NCI-H2081 (cell line): ENCODE data around the gene SCO2.

Source experiments
- DNase-seq, 2 experiments: peaks; one replicate each; lab custom pipeline; 2025; lab: John Stamatoyannopoulos, UW

Gene SCO2

GRCh38 chr22:50476868-50477267, 48.5 kb downstream of the SCO2 start:
- DNase-seq, result no peak

GRCh38 chr22:50475652-50476002, 49.8 kb downstream of the SCO2 start:
- DNase-seq, result no peak

- DNase-seq, result peak; percentile 73 to 74
Observed at GRCh38 chr22:50474710-50475651, 50.4 kb downstream of the SCO2 start, which contains the start of gene SBF1. SBF1 (minus strand) TSS chr22:50475035; CDS start chr22:50474840, 195 bp downstream.

GRCh38 chr22:50473855-50474671, 51.3 kb downstream of the SCO2 start:
- no peak for DNase-seq
